AG04449 (cell line): Measurements from ENCODE around the gene NLGN2.
"Not testable (repeated sequence)": the region's sequence is repeated elsewhere in the genome, so short reads cannot be mapped to it uniquely, and the experiment has no call there.

ENCODE experiments used
- CTCF ChIA-PET: fragments of 350-600 bp; formaldehyde crosslinking; extraction: SDS; loops from one replicate; lab custom pipeline; 2021; ENCODE audit warnings: antibody characterized with exemption; lab: Yijun Ruan, JAX
- POLR2A ChIA-PET: fragments of 400-600, 350-600 bp; formaldehyde crosslinking; extraction: SDS; loops from one replicate; lab custom pipeline; 2020; ENCODE audit warnings: antibody characterized with exemption, inconsistent platforms; lab: Yijun Ruan, JAX
- DNase-seq: peaks from one replicate; pipeline ENCODE4 v3.0.0-alpha.2; 2010; ENCODE audit warnings: low read depth, low spot score
- H3K4me3 ChIP-seq: 2 replicates; pipeline ENCODE4 v1.5.1; 2011; ENCODE audit warnings: low read depth, mild to moderate bottlenecking, control low read depth, low read length
- CTCF ChIP-seq: IDR thresholded peaks from one replicate; pipeline ENCODE4 v1.5.1; 2011; ENCODE audit warnings: mild to moderate bottlenecking, moderate library complexity, low read length, control low read depth, inconsistent platforms; ENCODE audit not compliant: insufficient read depth; ENCODE audit errors: missing control alignments

The NLGN2 gene

GRCh38 chr17:7407485-7408251 lies at the start of gene NLGN2:
TSS of gene NLGN2 (plus strand) at chr17:7407845. CDS start at chr17:7408256, 411 bp downstream.
- DNase-seq, result no peak

GRCh38 chr17:7361906-7362305 lies 45.7 kb upstream of the NLGN2 start:
- POLR2A ChIA-PET, result interaction anchor here (1.0 kb wide), 1 partner anchor 325 kb away, joined by 4 read pairs; the partner anchor contains the start of gene TP53
- no peak for DNase-seq
- CTCF ChIA-PET, result interaction anchor here (1.4 to 3.0 kb wide), 3 partner anchors 8 to 199 kb away, joined by 3 to 17 read pairs (median 5); partner anchors contain the start of genes KCTD11 and TMEM95
- H3K4me3 ChIP-seq, result no peak overlapping the region
- no peak for TF ChIP-seq CTCF

More at GRCh38 chr17:7407485-7408251, at the start of gene NLGN2:
- TF ChIP-seq CTCF, result no peak
- ChIA-PET CTCF (interaction anchor here (1.0 to 2.0 kb wide), 3 partner anchors 29 to 280 kb away, joined by 3 to 12 read pairs (median 3); partner anchors contain the start of genes TMEM102 and WRAP53), POLR2A (interaction anchor here (0.6 kb wide), 1 partner anchor 47 kb away, joined by 3 read pairs; no protein-coding TSS in a partner anchor)
- peak within 1 kb of the TSS; percentile 36 for H3K4me3 ChIP-seq

- no peak overlapping the region for H3K4me3 ChIP-seq
- POLR2A ChIA-PET, result no interaction called here
- CTCF ChIA-PET, result interaction anchor here (1.8 to 3.0 kb wide), 2 partner anchors 10 to 198 kb away, joined by 5 to 17 read pairs; partner anchors contain the start of genes KCTD11 and TMEM95
- no peak for TF ChIP-seq CTCF
- no peak for DNase-seq
Observed at GRCh38 chr17:7363311-7363710, 44.3 kb upstream of the NLGN2 start.

GRCh38 chr17:7365963-7366362 lies 41.7 kb upstream of the NLGN2 start:
- CTCF ChIA-PET, result interaction anchor here (1.6 kb wide), 1 partner anchor 10 kb away, joined by 13 read pairs; the partner anchor contains the start of gene TMEM95
- POLR2A ChIA-PET, H3K4me3 ChIP-seq, DNase-seq: not testable (repeated sequence)

- no peak for TF ChIP-seq CTCF
- POLR2A ChIA-PET, result no interaction called here
- CTCF ChIA-PET, result interaction anchor here (5.2 kb wide), 1 partner anchor 12 kb away, joined by 42 read pairs; the partner anchor contains the start of gene TMEM95
- no peak for DNase-seq
- H3K4me3 ChIP-seq, result no peak overlapping the region
Observed at GRCh38 chr17:7367083-7367482, 40.6 kb upstream of the NLGN2 start.

- no peak for DNase-seq
- ChIA-PET POLR2A (interaction anchor here (0.7 kb wide), 1 partner anchor 15 kb away, joined by 3 read pairs; no protein-coding TSS in a partner anchor), CTCF (interaction anchor here (5.2 kb wide), 1 partner anchor 13 kb away, joined by 42 read pairs; the partner anchor contains the start of gene TMEM95)
- no peak for TF ChIP-seq CTCF
- no peak overlapping the region for H3K4me3 ChIP-seq
Observed at GRCh38 chr17:7367918-7368598, 39.6 kb upstream of the NLGN2 start.

GRCh38 chr17:7368599-7368994 lies 39.0 kb upstream of the NLGN2 start:
- DNase-seq, POLR2A ChIA-PET, H3K4me3 ChIP-seq: not testable (repeated sequence)
- CTCF ChIA-PET, result interaction anchor here (5.2 kb wide), 1 partner anchor 13 kb away, joined by 42 read pairs; the partner anchor contains the start of gene TMEM95
